GM18511 (cell line): ENCODE results near the gene CD59.
"Not testable (repeated sequence)": the region's sequence is repeated elsewhere in the genome, so short reads cannot be mapped to it uniquely, and the experiment has no call there.

Experiments used
- ATAC-seq: cut with Tn5 transposase; IDR thresholded peaks from one replicate; pipeline ENCODE4 v1.9.1; 2021; ENCODE audit warnings: mild to moderate bottlenecking, moderate library complexity; ENCODE audit not compliant: unreplicated experiment

Gene CD59

DNA sequence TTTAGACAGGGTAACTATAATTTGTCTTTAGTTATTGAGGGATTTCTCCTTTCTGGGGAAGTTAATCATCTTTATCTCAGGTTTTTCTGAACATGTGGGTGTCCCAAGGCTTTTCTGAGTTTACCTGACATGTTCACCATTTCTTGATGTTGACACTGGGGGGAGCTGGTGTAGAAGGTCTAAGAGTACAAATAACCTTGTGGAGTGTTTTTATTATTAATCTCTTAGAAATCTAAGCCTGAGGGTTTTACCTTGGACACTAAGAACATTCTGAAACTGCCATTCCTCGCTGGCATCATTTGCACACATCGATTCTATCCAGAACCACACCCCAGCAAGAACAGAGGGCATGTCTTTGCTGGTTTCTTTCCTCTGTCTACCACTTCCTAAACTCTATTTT, 20.0 kb downstream of the CD59 start:
- ATAC-seq = no peak

DNA sequence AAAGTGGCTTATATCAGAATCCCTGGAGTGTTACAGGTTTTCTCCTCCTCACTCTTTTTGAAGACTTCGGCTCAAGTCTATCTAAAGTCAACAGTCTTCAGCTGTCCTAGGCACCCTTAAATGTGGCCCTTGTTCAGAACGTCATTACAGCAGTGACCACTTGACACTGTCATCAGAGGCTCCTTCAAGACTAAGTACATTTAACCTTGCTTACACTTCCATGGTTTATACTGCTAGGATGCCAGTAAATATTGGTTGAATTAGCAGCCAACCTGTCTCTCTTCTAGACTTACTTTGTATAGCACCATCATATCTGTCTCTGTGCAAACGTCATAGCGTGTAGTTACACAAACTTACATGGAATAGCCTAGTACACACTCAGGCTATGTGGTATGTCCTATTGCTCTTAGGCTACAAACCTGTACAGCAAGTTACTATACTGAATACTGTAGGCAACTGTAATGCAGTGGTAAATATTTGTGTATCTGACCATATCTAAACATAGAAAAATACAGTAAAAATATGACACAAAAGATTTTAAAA, 22.3 kb downstream of the CD59 start:
- no peak for ATAC-seq

DNA sequence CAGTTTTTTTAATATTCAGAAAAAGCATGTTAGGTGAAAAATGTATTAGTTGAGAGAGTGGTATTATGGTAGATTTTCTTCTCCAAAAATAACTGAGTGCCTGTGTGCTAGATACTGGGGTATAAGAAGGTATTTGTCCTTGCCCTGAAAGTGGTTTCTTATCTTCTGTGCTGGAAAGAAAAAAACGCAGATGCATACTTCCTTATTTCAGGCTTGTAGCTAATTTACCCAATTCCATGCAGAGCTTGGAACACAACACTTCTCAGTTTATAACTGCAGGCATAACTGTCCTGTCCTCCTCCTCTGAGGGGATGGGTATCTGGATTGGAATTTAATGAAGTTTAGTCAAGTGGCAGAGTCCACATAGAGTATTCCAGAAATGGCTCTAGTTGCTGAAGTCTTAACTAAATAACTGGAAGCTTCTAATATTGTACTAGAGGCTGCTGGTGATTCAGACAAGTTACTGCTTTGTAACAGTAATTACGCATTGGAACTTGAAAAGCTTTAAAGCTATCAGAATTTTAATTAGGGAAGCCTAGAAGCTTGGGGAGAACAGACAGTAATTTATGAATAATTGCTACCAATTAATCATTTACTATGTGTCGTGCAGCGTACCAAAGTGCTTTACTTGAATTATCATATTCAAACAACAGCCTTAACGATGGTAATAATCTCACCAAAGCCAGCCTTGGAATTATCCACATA, 22.9 kb downstream of the CD59 start:
- ATAC-seq = no peak

DNA sequence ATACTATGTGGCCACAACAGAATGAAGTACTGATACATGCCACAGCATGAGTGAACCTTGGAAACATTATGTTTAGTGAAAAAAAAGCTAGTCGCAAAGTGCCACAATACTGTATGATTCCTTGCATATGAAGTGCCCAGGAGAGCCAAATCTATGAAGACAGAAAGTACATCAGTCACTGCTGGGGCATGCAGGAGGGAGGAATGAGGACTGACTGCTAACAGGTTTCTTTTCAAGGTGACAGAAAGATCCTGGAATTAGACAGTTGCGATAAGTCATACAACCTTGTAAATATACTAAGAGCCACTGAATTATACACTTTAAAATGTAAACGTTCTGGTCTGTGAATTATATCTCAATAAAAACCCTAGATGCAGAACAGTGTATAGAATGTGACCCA, 23.8 kb downstream of the CD59 start:
- no peak for ATAC-seq

DNA sequence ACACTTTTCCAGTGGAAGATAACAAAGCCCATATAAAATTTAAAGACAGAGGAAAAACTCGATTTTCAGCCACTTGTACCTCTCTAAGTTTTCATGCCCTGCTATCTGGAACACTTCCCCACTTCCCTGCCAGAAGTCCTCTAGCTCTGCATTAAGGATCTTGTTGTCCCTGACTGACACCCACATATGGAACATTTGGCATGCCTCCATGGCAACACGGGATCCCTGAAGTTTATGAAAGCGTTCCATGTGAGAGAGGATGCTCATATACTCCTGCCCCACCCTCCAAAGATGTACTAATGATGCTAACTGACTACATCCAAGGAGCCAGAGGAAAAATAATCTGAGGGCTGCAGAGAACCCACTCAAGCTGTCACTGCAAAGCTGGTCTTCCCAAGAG, 26.8 kb downstream of the CD59 start:
- no peak for ATAC-seq

DNA sequence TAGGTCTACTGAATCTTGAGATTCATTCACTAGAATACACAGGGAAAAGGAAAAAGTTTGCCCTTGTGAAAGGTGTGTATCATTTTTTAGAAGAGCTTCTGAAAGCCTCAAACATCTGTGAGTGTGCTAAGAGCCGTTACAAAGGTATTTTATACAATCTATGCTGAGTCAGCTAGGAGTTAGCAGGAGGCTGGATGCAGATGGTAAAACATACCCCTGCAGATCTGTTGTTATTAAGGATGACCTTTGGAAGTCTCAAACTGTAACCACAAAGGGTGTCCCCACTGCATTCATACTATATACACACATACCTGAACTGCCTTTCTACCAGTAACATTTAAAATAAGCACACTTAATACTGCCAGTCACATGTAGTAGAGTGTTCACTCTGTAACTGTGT, 27.2 kb downstream of the CD59 start:
- no peak for ATAC-seq

DNA sequence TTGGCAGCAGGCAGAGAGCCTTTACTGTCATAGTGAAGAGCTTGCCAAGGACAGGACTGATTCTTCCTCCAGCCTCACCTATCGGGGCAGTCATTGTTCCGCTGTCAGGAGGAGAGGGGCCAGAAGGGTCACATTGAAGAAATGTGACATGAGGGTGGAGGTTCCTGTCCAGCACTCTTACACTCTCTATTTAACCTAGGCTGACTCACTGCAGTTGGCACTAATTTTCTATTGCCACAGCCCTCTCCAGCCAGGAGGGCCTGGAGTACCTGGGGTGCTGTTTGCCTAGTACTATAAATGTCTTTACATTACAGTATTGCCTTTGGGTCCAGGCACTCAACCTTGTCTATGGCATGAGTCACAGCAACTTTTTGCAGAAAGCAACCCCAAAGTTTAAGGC, 28.4 kb downstream of the CD59 start:
- not testable (repeated sequence) for ATAC-seq

DNA sequence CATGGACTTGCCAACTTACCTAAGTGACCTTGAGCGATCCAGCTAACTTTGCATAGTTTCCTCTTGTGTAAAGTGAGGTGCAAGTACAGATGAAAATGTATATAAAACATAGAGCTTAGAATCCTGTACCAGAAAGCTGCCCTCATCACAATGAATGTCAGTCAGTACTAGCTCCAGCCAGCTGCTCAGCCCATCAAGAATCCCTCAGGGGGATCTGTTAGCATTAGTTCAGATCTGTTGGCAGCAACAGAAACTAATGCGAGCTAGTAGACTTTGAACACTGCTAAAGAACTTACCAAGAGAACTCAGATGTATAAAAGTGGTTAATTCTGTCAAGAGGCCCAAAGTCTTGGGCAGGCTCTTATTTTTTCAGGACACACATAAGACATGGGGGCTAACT, 29.3 kb downstream of the CD59 start:
- ATAC-seq = no peak

DNA sequence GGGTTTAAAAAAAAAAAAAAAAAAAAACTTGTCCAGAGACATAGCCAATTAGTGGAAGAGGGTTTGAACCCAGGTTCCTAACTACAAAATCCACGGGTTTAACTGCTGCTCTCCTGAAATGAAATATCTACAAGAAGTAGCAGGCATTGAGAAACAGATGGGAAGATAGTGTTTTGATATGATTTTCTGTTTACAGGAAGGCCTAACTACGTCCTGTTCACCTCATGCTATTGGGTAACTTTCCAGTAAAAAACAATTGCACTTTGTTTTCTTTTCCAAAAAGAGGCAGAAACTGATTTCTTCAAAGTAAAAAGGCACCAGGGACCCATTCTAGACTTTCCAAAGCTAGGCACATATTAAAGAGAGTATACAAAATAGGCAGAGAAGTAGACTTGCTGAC, 29.7 kb downstream of the CD59 start:
- no peak for ATAC-seq

DNA sequence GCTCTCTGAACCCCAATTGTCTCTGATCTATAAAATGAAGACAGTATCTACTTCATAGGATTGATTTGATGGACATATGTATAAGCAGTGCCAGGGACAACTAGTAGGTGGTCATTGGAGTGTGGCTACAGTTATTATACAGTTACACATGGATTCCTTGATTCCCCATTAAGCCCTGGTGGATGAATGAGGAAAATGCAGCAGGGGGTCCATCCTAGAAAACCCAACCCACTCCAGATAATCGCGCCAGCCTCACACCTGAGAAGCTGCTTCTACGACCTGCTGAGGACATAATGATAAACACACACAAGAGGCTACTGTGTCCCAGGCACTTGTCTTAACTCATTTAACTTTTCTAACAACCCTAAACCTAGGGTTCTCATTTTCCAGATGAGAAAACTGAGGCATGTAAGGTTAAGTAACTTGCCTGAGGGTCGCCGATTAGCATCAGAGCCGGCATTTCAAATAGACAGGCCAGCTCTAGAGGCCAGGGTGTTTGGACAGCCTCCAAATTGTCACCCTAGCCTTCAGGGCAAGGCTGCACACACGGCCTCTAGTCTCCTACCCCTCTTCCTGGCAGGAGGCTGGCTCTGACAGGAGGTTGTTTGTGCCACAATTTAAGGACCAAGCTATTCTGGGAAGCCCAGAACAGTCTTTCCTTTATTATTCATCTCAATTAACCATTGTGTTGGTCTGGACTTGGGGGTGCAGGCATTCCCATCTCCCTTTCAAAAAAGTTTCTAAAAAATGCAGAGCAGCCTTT, 31.8 kb downstream of the CD59 start:
- no peak for ATAC-seq

DNA sequence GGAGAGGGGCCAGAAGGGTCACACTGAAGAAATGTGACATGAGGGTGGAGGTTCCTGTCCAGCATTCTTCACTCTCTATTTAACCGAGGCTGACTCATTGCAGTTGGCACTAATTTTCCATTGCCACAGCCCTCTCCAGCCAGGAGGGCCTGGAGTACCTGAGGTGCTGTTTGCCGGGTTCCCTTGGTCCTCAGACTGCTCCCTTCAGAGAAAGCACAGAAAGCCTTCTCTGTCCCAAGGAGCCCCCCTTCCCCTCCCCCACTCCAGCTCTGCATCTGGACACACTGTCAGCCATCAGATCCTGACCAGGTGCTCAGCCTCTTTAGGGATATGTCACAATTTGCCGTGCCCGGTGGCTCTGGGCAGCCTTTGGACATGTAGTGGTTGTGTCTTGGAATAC, 32.4 kb downstream of the CD59 start:
- no peak for ATAC-seq

DNA sequence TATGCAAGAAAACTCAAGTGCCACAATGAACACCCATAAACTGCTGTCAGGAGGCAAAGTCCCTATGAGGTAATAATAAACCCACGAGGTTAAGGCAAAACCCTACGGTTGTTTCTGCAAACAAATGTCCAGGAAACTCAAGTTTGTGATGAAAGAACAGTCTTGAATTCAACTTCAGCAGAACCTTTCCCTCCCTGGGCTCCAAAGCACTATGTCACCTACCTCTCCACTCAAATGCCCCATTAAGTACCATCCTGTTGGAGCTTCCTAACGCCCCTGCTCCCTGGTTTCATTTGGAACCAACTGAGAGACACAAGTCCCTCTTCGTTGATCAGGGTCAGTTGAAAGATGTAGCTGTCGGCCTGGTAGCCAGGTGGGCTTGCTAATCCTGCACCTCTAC, 33.0 kb downstream of the CD59 start:
- no peak for ATAC-seq

DNA sequence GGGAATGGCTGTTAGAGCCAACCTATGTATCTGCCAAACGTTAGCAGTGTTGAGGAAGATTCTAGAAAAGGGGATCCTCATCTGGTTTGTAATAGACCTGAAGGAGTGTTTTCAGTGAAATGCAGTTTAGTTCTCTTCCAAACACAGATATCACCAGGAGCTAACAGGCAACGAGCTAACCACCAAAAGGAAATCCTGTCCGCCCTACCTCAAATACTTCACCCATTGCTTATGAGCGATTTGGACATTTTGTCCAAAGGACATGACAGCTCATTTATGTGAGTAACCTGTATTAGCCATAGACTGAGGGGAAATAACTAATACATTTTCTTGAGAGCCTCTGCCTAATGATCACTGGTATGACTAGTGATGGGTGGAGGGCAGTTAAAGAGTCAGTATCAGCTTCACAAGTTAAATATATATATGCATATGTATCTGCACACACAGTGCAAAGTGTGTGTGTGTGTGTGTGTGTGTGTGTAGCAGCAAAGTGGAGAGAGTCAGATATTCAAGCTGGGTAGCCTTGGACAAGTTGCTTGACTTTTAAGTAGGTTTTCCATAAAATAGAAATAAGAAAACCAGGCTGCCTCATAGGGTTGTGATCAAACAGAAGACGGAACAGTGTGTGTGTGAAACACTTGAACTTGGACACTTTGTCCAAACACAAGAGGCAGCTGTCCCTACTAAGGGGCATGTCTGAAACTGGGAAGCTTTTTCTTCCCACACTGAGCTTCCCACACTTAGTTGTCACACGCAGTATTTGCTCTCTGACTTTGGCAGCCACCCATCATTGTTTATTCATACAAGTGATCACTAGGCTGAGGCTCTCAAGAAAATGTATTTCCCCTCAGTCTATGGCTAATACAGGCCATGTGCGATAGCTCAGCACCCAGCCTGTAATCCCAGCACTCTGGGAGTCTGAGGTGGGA, 34.7 kb downstream of the CD59 start:
- ATAC-seq = no peak

DNA sequence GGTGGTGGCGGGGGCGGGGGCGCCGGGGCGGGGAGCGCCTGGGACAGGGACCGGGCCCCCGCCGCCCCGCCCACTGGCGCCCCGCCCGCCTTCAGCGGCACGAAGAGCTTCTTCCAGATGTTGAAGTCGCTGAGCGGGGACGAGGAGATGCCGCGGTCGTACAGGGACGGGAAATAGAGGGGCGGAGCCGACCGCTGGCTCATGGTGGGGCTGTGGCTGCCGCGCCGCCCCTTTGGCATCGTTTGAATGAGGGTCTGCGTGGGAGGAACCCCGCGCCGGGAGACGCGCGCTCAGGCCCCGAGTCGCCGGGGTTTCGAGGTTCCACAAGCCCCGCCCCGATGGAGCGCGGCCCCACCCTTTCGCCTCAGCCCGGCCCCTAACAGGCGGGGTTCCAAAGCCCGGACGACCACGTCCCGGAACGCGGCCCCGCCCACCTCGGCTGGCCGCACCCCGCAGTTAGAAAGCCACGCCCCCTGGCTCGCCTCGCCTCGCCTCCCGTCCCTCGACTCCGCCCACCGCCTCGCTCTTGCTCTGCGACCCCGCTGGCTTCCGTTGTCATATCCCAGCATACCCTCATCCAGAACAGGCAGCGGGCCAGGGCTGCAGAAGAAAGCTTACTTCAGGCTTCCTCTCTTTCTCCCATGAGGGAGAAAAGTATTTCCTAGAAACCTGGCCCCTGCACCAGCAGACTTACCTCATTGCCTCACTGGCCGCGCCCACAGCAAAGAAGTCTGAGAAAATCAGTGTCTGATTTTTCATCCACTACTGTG, 35.5 kb downstream of the CD59 start, which contains the start of gene C11orf91:
TSS of gene C11orf91 (minus strand) at position 325 of the 770 bp plus-strand sequence. CDS start at position 239, 86 bp downstream.
- peak; percentile 86 for ATAC-seq

DNA sequence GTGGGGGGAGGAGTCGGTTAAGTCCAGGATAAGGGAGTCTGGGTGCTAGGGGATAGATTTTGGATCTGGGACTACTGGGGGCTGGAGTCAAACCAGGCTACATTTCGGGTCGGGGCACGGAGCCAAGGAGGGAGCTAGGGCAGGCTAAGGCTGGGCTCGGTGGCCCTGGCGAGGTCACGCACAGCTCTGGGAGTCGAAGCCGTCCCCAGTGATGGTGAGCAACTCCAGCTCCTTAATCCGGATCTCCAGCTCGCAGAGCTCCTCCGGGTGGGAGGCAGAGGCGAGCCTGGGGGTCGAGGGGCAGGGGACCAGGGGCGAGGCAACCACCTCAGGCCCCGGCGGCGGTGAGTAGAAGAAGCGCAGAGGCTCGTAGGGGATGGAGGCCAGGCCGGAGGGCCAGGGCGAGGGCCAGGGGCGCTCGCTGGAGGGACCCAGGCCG, 36.1 kb downstream of the CD59 start:
- ATAC-seq = no peak

DNA sequence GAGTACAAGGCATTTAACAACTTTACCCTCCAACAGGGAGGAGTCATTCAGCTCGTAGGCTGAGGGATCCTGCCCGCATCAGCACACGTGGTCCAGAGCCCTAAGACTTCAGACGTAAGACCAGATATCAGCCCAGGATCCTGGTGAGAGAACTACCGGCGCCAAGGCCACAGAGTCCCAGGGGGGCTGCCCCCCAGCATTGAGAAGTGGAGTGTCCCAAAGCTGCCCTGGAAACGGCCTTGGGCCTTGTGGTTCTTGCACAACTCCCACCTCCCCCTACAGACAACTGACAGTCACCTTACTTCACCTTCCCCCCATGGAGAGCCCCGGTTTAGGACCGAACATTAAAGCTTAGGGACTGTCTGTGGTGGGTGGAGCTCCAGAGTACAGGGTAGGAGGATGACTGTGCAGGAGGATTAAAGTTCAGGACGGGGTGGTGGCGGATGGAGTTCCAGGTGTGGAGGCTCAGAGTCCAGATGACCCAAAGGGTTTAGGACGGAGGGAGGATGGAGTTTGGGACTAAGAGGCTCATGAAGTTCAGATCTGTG, 36.6 kb downstream of the CD59 start:
- ATAC-seq = no peak

DNA sequence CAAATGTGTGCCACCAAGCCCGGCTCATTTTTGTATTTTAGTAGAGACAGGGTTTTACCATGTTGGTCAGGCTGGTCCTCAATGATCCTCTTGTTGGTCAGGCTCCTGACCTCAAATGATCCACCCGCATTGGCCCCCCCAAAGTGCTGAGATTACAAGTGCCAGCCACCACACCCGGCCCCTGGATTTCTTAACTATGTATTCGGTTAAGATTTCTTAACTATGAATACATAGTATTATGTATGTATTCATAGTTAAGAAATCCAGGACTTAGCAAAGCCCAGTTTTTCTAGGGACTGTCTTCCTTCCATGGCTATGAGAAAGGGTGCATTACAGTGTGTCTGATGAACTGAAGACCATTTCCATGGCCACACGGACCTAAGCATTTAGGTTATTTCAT, 37.3 kb downstream of the CD59 start:
- ATAC-seq = no peak

DNA sequence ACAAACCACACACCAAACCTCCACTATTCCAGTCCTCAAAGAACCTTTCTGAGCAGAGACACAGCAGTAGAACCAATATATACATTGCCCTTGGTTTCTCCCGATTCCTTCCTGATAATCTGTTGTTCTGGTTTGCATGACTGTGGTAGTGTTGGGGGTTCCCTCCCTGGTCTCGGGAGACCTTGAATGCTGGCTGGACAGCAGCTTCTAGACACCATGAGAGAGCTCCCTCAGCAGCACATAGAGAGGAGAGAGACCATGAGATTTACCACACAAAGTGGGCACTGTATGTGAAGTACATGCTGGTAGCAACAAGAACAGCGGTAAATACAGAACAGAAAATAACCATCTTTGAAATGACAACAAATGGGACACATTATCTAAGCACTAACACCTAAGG, 38.2 kb downstream of the CD59 start:
- no peak for ATAC-seq

DNA sequence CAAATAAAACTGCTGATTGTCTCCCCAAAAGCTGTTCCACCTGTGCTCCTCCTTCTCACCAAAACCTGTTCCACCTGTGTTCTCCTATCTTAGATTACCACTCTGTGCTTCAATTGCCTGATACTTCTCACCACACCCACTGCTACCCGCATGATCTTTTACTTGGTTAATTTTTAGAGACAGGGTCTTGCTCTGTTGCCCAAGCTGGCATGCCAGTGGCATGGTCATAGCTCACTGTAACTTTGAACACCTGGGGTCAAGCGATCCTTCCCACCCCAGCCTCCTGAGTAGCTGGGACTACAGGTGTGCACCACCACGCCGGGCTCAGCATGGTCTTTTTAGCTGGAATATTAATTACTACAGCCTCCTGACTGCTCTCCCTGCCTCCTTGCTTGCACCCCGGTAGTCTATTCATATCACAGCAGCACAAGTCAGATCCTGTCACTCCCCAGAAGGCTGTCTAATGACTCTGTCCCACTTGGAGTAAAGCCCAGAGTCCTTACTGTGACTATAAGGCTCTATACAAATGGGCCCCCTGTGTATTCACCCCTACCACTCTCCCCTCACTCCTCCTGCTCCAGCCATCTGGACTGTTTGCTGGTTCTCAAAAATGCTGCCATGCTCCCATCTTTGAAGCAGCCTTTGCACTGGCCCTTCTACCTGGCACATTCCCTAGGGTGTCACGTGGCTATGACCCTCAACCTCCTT, 39.1 kb downstream of the CD59 start:
- ATAC-seq = no peak
